ENCODE measurements around the gene RETSAT. TPM values are rescaled to one million over a fixed set of nuclear protein-coding genes. Genes with fewer than 3 reads are reported as not detected.

Gene RETSAT
- total and polyA plus RNA-seq, 2 of the 4 experiments (the other 2 are of a cell fraction) = 25.6 to 32.3 TPM

GRCh38 chr2:85378257-85378656 lies 23.9 kb upstream of the RETSAT start:
- Histone ChIP-seq H2AFZ (replicated peaks; ENCODE audit: low read length, poor library complexity) (no peak overlapping the region), H3K36me3 (ENCODE audit: control insufficient read depth, insufficient read depth, low read length) (peaks cover 9% of the 10 kb centered on the region), H2BK15ac (ENCODE audit: low read depth, low read length) (no peak overlapping the region), H2AK9ac (replicated peaks; ENCODE audit: low read depth, low read length, poor library complexity) (no peak overlapping the region), H4K5ac (ENCODE audit: low read depth, low read length) (no peak overlapping the region), H3K4me2 (ENCODE audit: low read depth, low read length) (no peak overlapping the region), H3K4me1 (ENCODE audit: control insufficient read depth, insufficient read depth, low read length) (peaks cover 11% of the 10 kb centered on the region), H3K23ac (ENCODE audit: low read depth, low read length) (no peak overlapping the region), H3K56ac (ENCODE audit: extremely low read depth, insufficient read depth, low read length) (no peak overlapping the region), H3K27ac (ENCODE audit: insufficient read depth, low read length) (no peak overlapping the region), H2AK5ac (ENCODE audit: low read depth, low read length) (no peak overlapping the region), H2BK120ac (ENCODE audit: low read depth, low read length) (no peak overlapping the region), H3K4ac (ENCODE audit: low read depth, low read length) (no peak overlapping the region), H4K91ac (ENCODE audit: insufficient read depth, low read depth, low read length) (no peak overlapping the region), H3K79me1 (ENCODE audit: low read depth in 1 of 2, low read length in 2 of 2) (0 out of 4 replicates have a peak, but pooled peaks cover 0 to 4% of the 10 kb centered on the region in 2 experiments), H3K18ac (ENCODE audit: low read depth, low read length) (no peak overlapping the region), H2BK20ac (ENCODE audit: low read depth, low read length) (no peak overlapping the region), H4K8ac (ENCODE audit: low read depth in 2 of 2, low read length in 2 of 2) (no peak overlapping the region), H3K14ac (replicated peaks; ENCODE audit: low read depth, low read length) (no peak overlapping the region), H3K9me3 (ENCODE audit: control insufficient read depth, insufficient read depth, low read length) (no peaks in the 10 kb centered on the region), H3K27me3 (ENCODE audit: control insufficient read depth, insufficient read depth, low read length) (no peaks in the 10 kb centered on the region), H3K9me1 (ENCODE audit: insufficient read depth, low read length) (peaks cover 6% of the 10 kb centered on the region), H3K4me3 (ENCODE audit: insufficient read depth, low read depth, low read length) (no peak overlapping the region), H2BK5ac (ENCODE audit: low read depth, low read length, poor library complexity, severe bottlenecking) (no peak overlapping the region), H3K9ac (ENCODE audit: low read depth, low read length) (no peak overlapping the region), H4K20me1 (ENCODE audit: insufficient read depth, low read length) (no peaks in the 10 kb centered on the region; the same call in 1 of the 2 replicates)
- in situ Hi-C loops (cut with MboI; ENCODE audit: low sequenced_read_pairs) = no loop called here
- BruUV-seq (replicated peaks) = no TSS peak
- WGBS, 2 experiments (ENCODE audit: extremely low coverage in 2 of 2, insufficient read length in 1 of 2) = 82% methylated on average over 3 of the region's 5 CpGs; no CpG with 5 or more reads in 1 of the 2 experiments
- CTCF ChIA-PET = no interaction called here
- intact Hi-C loops (cut with micrococcal nuclease) = no loop called here
- TF ChIP-seq SMC3 (IDR thresholded peaks at IDR 0.05; ENCODE audit: low read depth, low read length) = no peak
- TF ChIP-seq NFE2L2 (IDR thresholded peaks at IDR 0.05; ENCODE audit: low read depth, low read length) = no peak
- no peak for TF ChIP-seq MAFK (IDR thresholded peaks at IDR 0.05; ENCODE audit: low read depth, low read length)
- no peak for TF ChIP-seq POLR2A (IDR thresholded peaks at IDR 0.05; ENCODE audit: low read depth, low read length)
- dilution Hi-C loops (cut with HindIII; ENCODE audit: low sequenced_read_pairs, unreplicated experiment) = no loop called here
- POLR2A ChIA-PET (ENCODE audit: unreplicated experiment) = no interaction called here
- ATAC-seq (ENCODE audit: low read depth) (no peak), DNase-seq (no peak)

Measured in IMR-90 (cell line).